NT2/D1 (cell line): ENCODE measurements around the gene FOXL3.
"Not testable (repeated sequence)": the region's sequence is repeated elsewhere in the genome, so short reads cannot be mapped to it uniquely, and the experiment has no call there.

Experiments
- DNase-seq: peaks from one replicate; pipeline ENCODE4 v3.0.0-alpha.2; 2011; ENCODE audit warnings: low read depth, low spot score
- H3K27me3 ChIP-seq: 2 replicates; pipeline ENCODE4 v1.6.0; 2011; ENCODE audit warnings: mild to moderate bottlenecking; ENCODE audit not compliant: insufficient read length, insufficient read depth
- H3K36me3 ChIP-seq: 2 replicates; pipeline ENCODE4 v1.6.1; 2011; ENCODE audit warnings: mild to moderate bottlenecking, low read length, mixed read lengths; ENCODE audit not compliant: insufficient read depth, insufficient read length
- H3K4me1 ChIP-seq: 2 replicates; pipeline ENCODE4 v1.5.1; 2011; ENCODE audit not compliant: insufficient read depth, insufficient read length
- H3K4me3 ChIP-seq: 2 replicates; pipeline ENCODE4 v1.5.1; 2011; ENCODE audit warnings: low read depth; ENCODE audit not compliant: insufficient read length
- H3K9ac ChIP-seq: 2 replicates; pipeline ENCODE4 v1.6.0; 2011; ENCODE audit warnings: low read depth; ENCODE audit not compliant: insufficient read length
- H3K9me3 ChIP-seq: 2 replicates; pipeline ENCODE4 v1.5.1; 2011; ENCODE audit warnings: mild to moderate bottlenecking, low read length; ENCODE audit not compliant: insufficient read depth
- SUZ12 ChIP-seq: IDR thresholded peaks from 2 replicates; pipeline ENCODE4 v1.6.1; 2011; ENCODE audit not compliant: insufficient read length, insufficient read depth; ENCODE audit errors: extremely low read depth
- YY1 ChIP-seq: IDR thresholded peaks from 2 replicates; pipeline ENCODE4 v1.6.1; 2011; ENCODE audit not compliant: insufficient read length, insufficient read depth
- ZNF274 ChIP-seq: IDR thresholded peaks from 2 replicates; pipeline ENCODE4 v1.6.1; 2011; ENCODE audit warnings: mild to moderate bottlenecking, low read depth, low read length

Gene FOXL3

DNA sequence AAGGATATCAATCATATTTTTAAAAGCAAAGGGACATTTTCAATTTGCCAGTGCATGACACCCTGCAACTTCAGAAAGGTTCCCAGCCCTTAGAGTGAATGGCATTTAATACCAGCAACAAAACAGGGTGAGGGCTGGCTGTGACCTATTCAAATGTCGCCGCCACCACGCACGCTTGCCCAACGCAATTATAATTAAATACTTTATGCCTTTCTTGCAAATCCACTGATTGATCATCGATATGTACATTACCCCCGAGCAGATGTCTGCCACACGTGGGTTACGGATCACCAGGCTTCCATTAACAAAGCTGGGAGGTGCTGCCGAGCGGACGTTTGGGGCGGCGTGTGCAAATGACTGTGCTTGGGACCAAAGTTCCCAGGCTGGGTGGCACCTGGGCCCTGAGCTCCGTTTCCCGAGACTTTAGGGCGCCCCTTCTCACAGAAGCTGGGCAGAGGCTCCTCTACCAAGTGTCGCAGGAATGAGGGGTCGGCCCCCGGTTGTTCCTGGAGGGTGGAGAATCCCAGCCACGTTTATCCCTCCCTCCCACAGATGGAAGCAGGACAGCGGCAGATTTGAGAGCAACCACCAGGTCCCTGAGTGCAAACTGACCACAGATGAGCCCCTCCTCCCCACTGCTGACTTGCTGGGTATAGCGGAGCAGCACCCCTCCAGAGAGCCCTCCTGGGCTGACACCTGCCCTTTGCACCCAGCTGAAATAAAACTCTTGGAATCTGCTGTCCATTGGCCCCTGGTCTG is 3.9 kb downstream of the FOXL3 start:
- Histone ChIP-seq H3K9me3 (peaks cover 13% of the 10 kb centered on the region; the same call in 1 of the 2 replicates), H3K4me1 (peaks cover 9% of the 10 kb centered on the region), H3K4me3 (no peak overlapping the region), H3K27me3 (peaks cover 41% of the 10 kb centered on the region), H3K36me3 (no peaks in the 10 kb centered on the region), H3K9ac (no peak overlapping the region)
- TF ChIP-seq ZNF274 = no peak
- no peak for TF ChIP-seq SUZ12
- no peak for TF ChIP-seq YY1
- DNase-seq = no peak

DNA sequence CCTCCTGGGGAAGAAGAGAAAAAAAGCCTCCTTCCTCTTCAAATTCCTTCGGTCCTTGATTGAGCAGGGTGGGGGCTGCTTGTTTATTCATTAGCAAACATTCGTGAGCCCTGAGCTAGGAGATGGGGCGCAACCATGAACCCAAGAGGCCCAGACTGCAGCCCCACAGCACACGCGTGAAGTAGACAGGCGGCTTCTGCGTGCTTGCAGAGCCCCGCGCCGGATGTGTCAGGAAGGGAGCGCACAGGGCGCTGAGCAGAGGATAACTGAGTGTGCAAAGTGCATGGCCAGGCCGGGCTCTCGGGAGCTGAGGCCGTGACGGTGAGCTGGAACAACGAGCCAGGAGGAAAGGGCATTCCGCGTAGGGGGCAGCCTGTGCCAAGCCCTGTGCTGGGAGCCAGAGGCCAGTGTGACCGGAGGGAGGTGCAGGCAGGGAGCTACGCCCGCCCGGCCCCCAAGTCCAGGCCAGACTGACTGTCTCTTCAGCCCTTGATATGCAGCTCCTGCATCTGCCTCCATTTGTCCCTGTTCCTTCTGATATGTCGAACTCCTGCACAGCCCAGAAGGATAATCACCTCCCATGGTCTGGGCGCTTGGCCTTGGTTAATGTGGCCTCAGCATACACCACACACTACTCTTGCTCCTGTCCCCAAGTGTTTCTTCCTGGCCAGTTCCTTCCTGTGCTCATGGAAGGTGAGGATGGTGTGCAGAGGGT is 4.6 kb downstream of the FOXL3 start:
- peaks cover 9% of the 10 kb centered on the region for H3K4me1 ChIP-seq
- no peaks in the 10 kb centered on the region for H3K36me3 ChIP-seq
- TF ChIP-seq YY1 = no peak
- no peak for TF ChIP-seq ZNF274
- no peak for TF ChIP-seq SUZ12
- H3K27me3 ChIP-seq = peaks cover 33% of the 10 kb centered on the region
- DNase-seq = no peak
- peaks cover 9% of the 10 kb centered on the region; the same call in 1 of the 2 replicates for H3K9me3 ChIP-seq
- H3K4me3 ChIP-seq = no peak overlapping the region
- H3K9ac ChIP-seq = no peak overlapping the region

DNA sequence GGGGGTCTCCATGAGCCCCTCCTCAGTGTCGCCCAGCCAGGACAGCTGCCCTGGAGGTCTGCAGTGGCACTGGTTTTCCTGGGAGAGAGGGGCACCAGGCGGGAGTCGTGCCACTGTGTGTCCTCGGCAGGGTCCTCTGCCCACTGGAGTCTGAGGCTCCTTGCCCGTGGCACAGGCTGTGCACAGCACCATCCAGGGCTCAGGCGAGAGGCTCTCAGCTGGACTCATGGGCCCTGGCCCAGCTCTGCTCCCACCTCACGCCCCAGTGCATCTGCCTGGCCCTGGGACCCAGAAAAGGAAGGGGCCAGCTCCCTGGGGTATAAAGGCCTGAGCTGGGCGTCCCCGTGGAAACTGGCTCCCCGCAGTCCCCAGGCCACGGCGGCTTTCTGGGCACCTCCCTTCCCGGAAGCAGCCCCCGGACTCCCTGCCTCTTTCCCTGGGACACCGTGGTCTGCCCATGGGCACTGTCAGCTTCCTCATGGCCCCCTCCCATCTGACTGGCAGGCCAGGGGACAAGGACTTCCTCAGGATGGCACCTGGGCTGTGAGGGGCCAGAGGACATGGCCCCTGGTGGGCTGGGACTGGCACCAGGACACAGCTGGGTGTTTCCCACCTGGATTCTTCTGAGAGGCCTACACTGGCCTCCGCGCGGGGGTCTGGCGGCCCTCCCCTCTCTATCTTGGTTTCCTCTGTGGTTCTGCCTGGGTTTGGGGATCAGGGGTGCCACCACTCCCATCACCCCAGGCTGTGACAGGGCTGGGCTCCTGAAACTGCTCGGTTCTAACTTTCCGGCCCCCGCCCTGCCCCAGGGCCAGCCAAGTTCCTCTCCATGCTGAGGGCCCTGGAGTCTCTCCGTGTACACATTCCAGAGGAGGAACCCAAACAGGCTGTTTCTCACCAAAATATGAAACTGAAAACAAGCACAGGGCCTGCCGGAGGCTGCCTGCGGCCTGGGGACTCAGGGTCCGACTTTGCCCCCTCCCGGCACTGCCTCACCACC is 5.5 kb downstream of the FOXL3 start:
- no peak for DNase-seq
- peaks cover 9% of the 10 kb centered on the region for H3K4me1 ChIP-seq
- H3K27me3 ChIP-seq = peaks cover 25% of the 10 kb centered on the region
- peaks cover under 1% of the 10 kb centered on the region; the same call in 1 of the 2 replicates for H3K9me3 ChIP-seq
- no peak overlapping the region for H3K4me3 ChIP-seq
- TF ChIP-seq SUZ12 (no peak), ZNF274 (no peak), YY1 (no peak)
- peak overlapping the region; percentile 26 for H3K9ac ChIP-seq
- H3K36me3 ChIP-seq = no peaks in the 10 kb centered on the region

DNA sequence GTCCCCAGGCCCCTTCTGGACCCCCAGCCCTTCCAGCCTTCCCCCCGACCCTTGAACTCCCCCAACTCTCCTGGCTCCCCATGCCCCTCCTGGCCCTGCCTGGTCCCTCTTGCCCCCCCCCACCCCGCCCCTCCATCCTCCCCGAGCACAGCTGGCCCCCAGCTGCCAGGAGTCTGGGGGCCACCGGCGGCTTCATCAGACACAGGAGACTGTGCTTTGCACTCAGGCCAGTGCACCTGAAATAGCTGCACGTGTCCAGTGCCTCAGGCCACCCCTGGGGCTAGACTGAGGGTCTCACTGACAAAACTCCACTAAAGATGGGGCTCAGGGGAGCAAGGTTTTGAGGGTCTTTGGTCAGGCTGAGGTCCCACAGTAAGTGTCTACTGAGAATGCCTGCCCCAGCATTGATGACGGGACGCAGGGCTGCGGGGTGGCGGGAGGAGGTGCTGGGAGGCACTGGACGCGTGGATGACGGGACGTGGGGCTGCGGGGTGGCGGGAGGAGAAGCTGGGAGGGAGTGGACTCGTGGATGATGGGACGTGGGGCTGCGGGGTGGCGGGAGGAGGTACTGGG is 6.5 kb downstream of the FOXL3 start:
- H3K36me3 ChIP-seq = no peaks in the 10 kb centered on the region
- peaks cover 16% of the 10 kb centered on the region for H3K27me3 ChIP-seq
- H3K9me3 ChIP-seq = no peaks in the 10 kb centered on the region; the same call in 1 of the 2 replicates
- TF ChIP-seq ZNF274 (no peak), YY1 (no peak), SUZ12 (no peak)
- no peak overlapping the region for H3K4me3 ChIP-seq
- H3K4me1 ChIP-seq = peaks cover 9% of the 10 kb centered on the region
- DNase-seq = no peak
- no peak overlapping the region for H3K9ac ChIP-seq

DNA sequence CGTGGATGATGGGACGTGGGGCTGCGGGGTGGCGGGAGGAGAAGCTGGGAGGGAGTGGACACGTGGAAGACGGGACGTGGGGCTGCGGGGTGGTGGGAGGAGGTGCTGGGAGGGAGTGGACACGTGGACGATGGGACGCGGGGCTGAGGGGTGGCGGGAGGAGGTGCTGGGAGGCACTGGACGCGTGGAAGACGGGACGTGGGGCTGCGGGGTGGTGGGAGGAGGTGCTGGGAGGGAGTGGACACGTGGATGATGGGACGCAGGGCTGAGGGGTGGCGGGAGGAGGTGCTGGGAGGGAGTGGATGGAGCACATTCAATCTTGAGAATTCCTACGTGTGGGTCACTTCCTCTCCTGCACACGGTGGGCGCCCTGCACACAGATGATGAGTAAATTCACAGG is 7.2 kb downstream of the FOXL3 start:
- not testable (repeated sequence) for DNase-seq, H3K9ac ChIP-seq, H3K27me3 ChIP-seq

DNA sequence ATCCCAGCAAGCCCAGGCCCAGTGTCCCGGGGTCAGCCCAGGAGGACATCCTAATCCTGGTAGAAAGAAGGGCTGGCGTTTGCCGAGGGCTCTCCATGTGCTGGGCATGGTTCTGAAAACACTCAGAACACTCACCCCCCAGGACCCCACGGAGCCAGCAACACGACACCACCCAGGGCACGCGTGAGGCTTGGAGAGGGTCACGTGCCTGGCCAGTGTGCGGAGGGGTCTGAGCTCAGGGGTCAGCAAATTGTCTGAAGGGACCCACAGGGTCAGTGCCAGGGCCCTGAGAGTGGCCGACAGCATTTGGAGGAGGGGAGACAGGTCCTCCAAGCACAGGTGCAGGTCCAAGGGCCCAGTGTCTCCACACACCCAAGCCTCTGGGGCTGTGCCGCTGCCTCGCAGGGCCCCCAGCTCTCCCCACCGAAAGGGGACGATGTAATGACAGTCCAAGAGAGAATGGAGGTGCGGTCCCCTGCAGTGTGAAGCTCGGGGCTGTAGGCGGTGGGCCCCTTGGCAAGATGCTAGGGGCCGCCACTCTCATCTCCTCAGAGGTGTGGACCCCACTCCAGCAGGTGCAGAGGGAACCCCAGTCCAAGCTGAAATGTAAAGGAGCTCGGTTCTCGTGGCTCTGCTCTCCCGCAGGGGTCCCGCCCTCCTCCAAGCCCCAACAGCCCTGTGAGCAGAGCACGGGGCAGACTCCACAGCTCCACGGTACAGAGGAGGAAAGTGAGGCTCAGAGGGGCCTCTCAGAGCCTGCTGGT is 7.8 kb downstream of the FOXL3 start:
- no peak for DNase-seq
- no peak for TF ChIP-seq SUZ12

More for the DNA sequence above, 7.2 kb downstream of the FOXL3 start:
- H3K4me1 ChIP-seq, H3K9me3 ChIP-seq, H3K36me3 ChIP-seq, H3K4me3 ChIP-seq: not testable (repeated sequence)

More for the DNA sequence above, 7.8 kb downstream of the FOXL3 start:
- Histone ChIP-seq H3K9me3 (no peaks in the 10 kb centered on the region), H3K36me3 (no peaks in the 10 kb centered on the region), H3K4me3 (no peak overlapping the region), H3K4me1 (peaks cover 9% of the 10 kb centered on the region), H3K9ac (no peak overlapping the region), H3K27me3 (peaks cover 3% of the 10 kb centered on the region)
